GM12873 (cell line): ENCODE results near the gene AGO1.

Experiments used
- TF ChIP-seq, protein P1 (sequence below): IDR thresholded peaks from 2 replicates; pipeline ENCODE4 v1.5.1; 2012; ENCODE audit warnings: low read depth, mild to moderate bottlenecking, moderate library complexity, low read length, control low read depth; ENCODE audit not compliant: insufficient read depth; ENCODE audit errors: missing control alignments

The AGO1 gene

DNA sequence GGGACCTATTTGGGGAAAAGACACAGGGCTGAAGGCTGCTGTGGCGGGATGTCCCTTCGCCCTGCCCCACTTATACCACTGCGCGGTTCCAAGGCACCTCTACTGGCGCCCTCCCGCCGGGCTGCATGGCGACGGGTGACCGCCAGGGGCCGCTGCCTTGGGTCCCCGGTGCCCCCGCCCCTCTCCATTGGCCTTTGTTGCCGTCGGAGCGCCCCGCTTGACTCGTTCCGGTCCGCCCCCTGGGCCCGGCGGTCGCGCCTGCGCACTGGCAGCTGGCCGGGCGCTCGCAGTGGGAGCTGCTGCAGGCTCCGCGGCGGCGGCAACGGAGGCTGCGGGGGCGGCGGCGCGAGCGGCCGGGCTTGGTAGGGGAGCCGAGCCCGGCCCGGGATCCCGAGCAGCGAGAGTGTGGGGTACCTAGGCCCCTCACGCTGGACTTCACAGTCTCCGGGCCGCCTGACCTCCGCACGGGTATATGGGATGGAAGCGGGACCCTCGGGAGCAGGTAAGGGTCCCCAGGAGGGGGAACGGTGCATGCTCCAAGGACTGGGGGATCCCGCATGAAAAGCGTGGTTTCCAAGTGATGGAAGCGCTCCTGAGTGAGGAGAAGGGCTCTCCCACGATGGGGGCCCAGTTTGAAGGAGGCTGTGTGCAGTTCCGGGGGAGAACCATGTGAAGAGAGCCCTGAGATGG is at the start of gene AGO1:
TSS of gene AGO1 (plus strand) at position 265 of the 690 bp plus-strand sequence. CDS start at position 478, 213 bp downstream.
- TF ChIP-seq, protein P1, sequence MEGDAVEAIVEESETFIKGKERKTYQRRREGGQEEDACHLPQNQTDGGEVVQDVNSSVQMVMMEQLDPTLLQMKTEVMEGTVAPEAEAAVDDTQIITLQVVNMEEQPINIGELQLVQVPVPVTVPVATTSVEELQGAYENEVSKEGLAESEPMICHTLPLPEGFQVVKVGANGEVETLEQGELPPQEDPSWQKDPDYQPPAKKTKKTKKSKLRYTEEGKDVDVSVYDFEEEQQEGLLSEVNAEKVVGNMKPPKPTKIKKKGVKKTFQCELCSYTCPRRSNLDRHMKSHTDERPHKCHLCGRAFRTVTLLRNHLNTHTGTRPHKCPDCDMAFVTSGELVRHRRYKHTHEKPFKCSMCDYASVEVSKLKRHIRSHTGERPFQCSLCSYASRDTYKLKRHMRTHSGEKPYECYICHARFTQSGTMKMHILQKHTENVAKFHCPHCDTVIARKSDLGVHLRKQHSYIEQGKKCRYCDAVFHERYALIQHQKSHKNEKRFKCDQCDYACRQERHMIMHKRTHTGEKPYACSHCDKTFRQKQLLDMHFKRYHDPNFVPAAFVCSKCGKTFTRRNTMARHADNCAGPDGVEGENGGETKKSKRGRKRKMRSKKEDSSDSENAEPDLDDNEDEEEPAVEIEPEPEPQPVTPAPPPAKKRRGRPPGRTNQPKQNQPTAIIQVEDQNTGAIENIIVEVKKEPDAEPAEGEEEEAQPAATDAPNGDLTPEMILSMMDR, result peak; percentile 92

DNA sequence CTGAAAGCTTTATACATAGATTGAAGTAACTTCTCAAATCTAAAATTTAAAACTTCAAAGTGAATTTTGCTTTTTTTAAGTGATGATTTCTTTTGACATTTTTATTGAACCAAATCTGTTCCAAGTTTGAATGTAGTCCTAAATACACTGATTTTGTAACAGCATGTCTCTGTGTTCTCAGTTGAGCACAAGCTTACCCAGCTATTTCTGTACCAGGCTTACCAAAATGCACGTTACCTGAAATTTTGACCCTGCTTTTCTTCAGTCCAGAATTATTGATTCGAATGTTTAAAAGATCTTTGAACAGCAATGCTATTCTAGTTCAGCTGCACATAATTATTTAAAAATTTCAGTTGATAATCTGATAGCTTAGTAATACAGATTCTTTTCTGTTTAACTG is 49.6 kb upstream of the AGO1 start:
- TF ChIP-seq, protein P1, result no peak

DNA sequence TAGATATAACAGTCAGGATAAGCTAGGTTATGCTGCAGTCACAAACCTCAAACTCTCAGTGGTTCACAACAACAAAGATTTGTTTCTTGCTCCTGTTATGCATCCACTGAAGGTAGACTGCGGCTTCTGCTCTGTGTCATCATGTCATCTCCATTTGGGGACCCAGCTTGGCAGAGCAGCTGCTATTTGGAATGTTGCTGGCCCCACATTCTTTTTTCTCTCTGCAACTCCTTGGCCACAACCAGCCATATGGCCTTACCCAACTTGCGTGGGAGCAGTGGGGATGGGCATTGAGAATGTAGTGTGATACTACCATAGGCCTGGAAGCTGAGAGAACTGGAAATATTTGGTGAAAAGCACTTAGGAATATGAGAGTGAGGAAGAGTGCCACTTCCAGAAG is 48.8 kb upstream of the AGO1 start:
- TF ChIP-seq, protein P1, result no peak

DNA sequence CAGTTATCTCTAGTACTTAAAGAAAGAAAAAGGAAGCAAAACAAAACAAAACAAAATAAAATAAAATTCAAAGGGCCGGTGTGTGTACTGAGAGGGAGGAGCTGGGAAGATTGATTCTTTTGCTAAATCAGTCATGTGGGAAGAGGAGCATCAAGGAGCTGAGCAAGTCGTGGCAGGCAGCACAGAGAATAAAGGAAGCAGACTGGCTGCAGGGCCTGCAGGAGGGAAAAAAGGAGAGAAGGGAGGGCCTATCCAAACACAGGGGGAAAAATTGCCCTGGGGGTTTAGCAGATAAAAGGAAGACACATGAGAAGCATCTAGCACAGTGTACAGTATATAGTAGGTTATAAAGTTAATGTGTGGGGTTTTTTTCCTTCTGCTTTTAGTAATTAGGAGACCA is 47.6 kb upstream of the AGO1 start:
- TF ChIP-seq, protein P1, result no peak

DNA sequence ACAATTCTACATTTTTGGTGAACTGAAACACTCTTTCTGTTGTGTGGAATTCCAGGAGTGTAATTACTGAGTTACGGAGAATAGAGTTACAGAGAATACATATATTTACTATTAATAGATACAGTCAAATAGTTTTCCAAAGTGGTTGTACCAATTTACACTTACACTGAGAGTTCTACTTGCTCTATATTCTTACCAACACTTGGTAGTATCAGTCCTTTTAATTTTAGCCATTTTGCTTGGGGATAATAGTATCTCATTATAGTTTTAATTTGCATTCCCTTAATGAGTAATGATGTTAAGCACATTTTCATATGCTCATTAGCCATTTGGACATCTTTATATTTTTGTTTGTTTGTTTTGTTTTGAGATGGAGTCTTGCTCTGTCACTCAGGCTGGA is 46.3 kb upstream of the AGO1 start:
- TF ChIP-seq, protein P1, result no peak

DNA sequence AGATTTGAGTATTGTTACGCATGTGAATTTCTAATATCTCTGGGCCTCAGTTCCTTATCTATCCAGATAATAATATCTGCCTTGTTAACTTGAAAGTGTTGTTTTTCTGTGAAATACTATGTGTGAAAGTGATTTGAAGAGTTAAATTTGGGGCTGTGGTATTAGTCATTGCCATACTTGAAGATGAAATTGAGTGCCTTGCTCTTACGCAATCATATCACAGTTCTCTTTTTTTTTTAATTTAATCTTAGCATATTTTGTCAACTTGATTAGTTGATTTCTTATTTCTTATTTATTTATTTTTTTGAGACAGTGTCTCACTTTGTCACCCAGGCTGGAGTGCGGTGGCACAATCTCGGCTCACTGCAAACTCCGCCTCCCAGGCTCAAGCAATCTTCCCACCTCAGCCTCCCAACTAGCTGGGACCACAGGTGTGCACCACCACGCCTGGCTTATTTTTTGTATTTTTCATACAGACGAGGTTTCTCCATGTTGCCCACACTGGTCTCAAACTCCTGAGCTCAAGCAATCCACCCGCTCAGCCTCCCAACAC is 44.2 kb upstream of the AGO1 start:
- TF ChIP-seq, protein P1, result no peak

DNA sequence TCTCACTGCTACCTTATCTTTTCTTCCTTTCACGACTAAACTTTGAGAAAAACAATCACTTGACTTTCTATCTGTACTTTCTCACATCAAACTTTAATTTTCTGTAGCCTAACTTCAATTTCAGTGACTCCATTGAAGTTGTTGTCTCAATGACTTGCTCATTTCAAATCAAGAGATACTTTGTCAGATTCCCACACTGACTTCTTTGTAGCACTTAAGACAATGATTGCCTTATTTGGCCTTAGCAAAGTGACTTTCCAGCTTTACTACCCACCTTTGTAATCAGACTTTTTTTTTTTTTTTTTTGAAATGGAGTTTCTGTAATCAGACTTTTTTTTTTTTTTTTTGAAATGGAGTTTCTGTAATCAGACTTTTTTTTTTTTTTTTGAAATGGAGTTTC is 38.2 kb upstream of the AGO1 start:
- TF ChIP-seq, protein P1, result no peak
